Keratinocyte (primary cell): ENCODE data around the gene NPTX2. TPM values are rescaled to one million over a fixed set of nuclear protein-coding genes. Genes with fewer than 3 reads are reported as not detected.

Source experiments
- DNase-seq: peaks from one replicate; pipeline ENCODE4 v3.0.0-alpha.2; 2011; ENCODE audit warnings: low read depth, missing footprints, low spot score
- FAIRE-seq: peaks from 2 replicates; lab custom pipeline; 2011; peaks lifted over from hg19 to GRCh38; lab: Jason Lieb, UNC
- H2AFZ ChIP-seq: 2 replicates; pipeline ENCODE4 v1.6.0; 2012; ENCODE audit warnings: low read length, control low read depth, inconsistent platforms; ENCODE audit not compliant: control insufficient read depth
- H3K27ac ChIP-seq: 2 replicates; pipeline ENCODE4 v1.5.1; 2011; ENCODE audit warnings: low read length; ENCODE audit not compliant: control insufficient read depth, insufficient read depth
- H3K27me3 ChIP-seq: 3 replicates; pipeline ENCODE4 v1.6.0; 2011; ENCODE audit warnings: low read length; ENCODE audit not compliant: control insufficient read depth, insufficient read depth; ENCODE audit errors: extremely low read depth
- H3K36me3 ChIP-seq, 2 experiments: 2 replicates in 1 of 2; 3 replicates in 1 of 2; pipeline ENCODE4 v1.5.1; 2011; ENCODE audit warnings: low read length in 2 of 2, mild to moderate bottlenecking in 1 of 2; ENCODE audit not compliant: control insufficient read depth in 2 of 2, insufficient read depth in 2 of 2; ENCODE audit errors: extremely low read depth in 1 of 2
- H3K4me1 ChIP-seq: 3 replicates; pipeline ENCODE4 v1.5.1; 2011; ENCODE audit warnings: low read length; ENCODE audit not compliant: control insufficient read depth, insufficient read depth; ENCODE audit errors: extremely low read depth
- H3K4me2 ChIP-seq: 3 replicates; pipeline ENCODE4 v1.6.0; 2011; ENCODE audit warnings: low read depth, low read length; ENCODE audit not compliant: control insufficient read depth, insufficient read depth; ENCODE audit errors: extremely low read depth
- H3K4me3 ChIP-seq, 3 experiments: fragments of 200-600 bp in 1 of 3; sonication (generic) in 1 of 3; 2 replicates in 2 of 3; 3 replicates in 1 of 3; pipeline ENCODE4 v1.5.1; 2011 to 2016; ENCODE audit warnings: low read length in 3 of 3, mild to moderate bottlenecking in 3 of 3, control low read depth in 2 of 3, inconsistent platforms in 1 of 3, low read depth in 1 of 3, mixed read lengths in 1 of 3, mixed run types in 1 of 3, moderate library complexity in 1 of 3; ENCODE audit not compliant: control insufficient read depth in 2 of 3, insufficient read depth in 2 of 3; ENCODE audit errors: extremely low read depth in 1 of 3
- H3K79me2 ChIP-seq: 2 replicates; pipeline ENCODE4 v1.6.0; 2012; ENCODE audit warnings: low read length; ENCODE audit not compliant: control insufficient read depth, insufficient read depth
- H3K9ac ChIP-seq: 3 replicates; pipeline ENCODE4 v1.6.0; 2011; ENCODE audit warnings: low read length; ENCODE audit not compliant: control insufficient read depth, insufficient read depth; ENCODE audit errors: extremely low read depth
- H3K9me1 ChIP-seq: 3 replicates; pipeline ENCODE4 v1.6.0; 2011; ENCODE audit warnings: low read length; ENCODE audit not compliant: control insufficient read depth, insufficient read depth; ENCODE audit errors: extremely low read depth
- H3K9me3 ChIP-seq: 2 replicates; pipeline ENCODE4 v1.5.1; 2012; ENCODE audit warnings: low read depth, low read length; ENCODE audit not compliant: control insufficient read depth
- H4K20me1 ChIP-seq: 3 replicates; pipeline ENCODE4 v1.6.0; 2011; ENCODE audit warnings: low read length; ENCODE audit not compliant: control insufficient read depth, insufficient read depth; ENCODE audit errors: extremely low read depth
- CTCF ChIP-seq, 3 experiments: IDR thresholded peaks in 1 of 3; conservative IDR thresholded peaks in 1 of 3; optimal IDR thresholded peaks in 1 of 3; 2 replicates in 2 of 3; 3 replicates in 1 of 3; pipeline versions ENCODE3 to v1.5.1; 2011; ENCODE audit warnings: low read length in 3 of 3, mild to moderate bottlenecking in 3 of 3, moderate library complexity in 2 of 3, control low read depth in 1 of 3, inconsistent platforms in 1 of 3; ENCODE audit not compliant: insufficient read depth in 2 of 3; ENCODE audit errors: extremely low read depth in 1 of 3
- EZH2 ChIP-seq: IDR thresholded peaks from one replicate; pipeline ENCODE4 v1.6.1; 2012; ENCODE audit warnings: inconsistent platforms, mild to moderate bottlenecking, low read length, moderate library complexity
- dilution Hi-C: fragments of 300-500 bp; cut with MboI; formaldehyde crosslinking; loops from one replicate; pipeline ENCODE4 v1.7.0; 2020; ENCODE audit warnings: low sequenced_read_pairs; ENCODE audit not compliant: extremely low pct_ligation_motif_present
- polyA plus RNA-seq, 5 experiments: library from polyadenylated mRNA; depleted of rRNA in 3 of 5; stranded (reverse) in 3 of 5; stranded (forward) in 1 of 5; unstranded in 1 of 5; fragments of >200 nt; gene quantifications; 1 replicate in 1 of 5; 2 replicates in 3 of 5; 3 replicates in 1 of 5; pipeline versions ENCODE4 v1.2.1 to v1.2.3, GENCODE V29; 2011 to 2012; ENCODE audit warnings: missing spikeins in 2 of 5, low read depth in 1 of 5, low replicate concordance in 1 of 5

NPTX2 gene
- polyA plus RNA-seq, 1 donor (not counting 4 experiments of a cell fraction or from before 2014, with no cell fraction given), result not detected

- no peaks in the 10 kb centered on the region for H4K20me1 ChIP-seq
- H3K27me3 ChIP-seq, result no peaks in the 10 kb centered on the region
- no peak overlapping the region for H3K9ac ChIP-seq
- TF ChIP-seq EZH2 (no peak), CTCF (optimal IDR thresholded peaks at IDR 0.05 in 1 of 3, IDR thresholded peaks at IDR 0.05 in 1 of 3, conservative IDR thresholded peaks at IDR 0.05 in 1 of 3; ENCODE audit: extremely low read depth in 1 of 3, insufficient read depth in 2 of 3, low read length in 3 of 3) (no peak)
- H3K4me3 ChIP-seq, result no peak overlapping the region
- DNase-seq, result no peak
- H3K27ac ChIP-seq, result no peak overlapping the region
- no peaks in the 10 kb centered on the region for H3K9me3 ChIP-seq
- H3K79me2 ChIP-seq, result no peaks in the 10 kb centered on the region
- no peak overlapping the region for H3K4me2 ChIP-seq
- H3K4me1 ChIP-seq, result no peaks in the 10 kb centered on the region
- FAIRE-seq, result no peak
- dilution Hi-C loops, result no loop called here
- no peaks in the 10 kb centered on the region for H3K36me3 ChIP-seq
- no peak overlapping the region for H2AFZ ChIP-seq
- H3K9me1 ChIP-seq, result no peaks in the 10 kb centered on the region
Measured at GRCh38 chr7:98670186-98670585, 53.1 kb downstream of the NPTX2 start.

GRCh38 chr7:98671733-98672331, 54.7 kb downstream of the NPTX2 start:
- Histone ChIP-seq H3K36me3 (no peaks in the 10 kb centered on the region), H3K4me3 (no peak overlapping the region), H3K9me1 (no peaks in the 10 kb centered on the region), H3K4me1 (no peaks in the 10 kb centered on the region), H2AFZ (no peak overlapping the region), H3K9me3 (no peaks in the 10 kb centered on the region), H3K27me3 (no peaks in the 10 kb centered on the region), H3K9ac (no peak overlapping the region), H3K27ac (no peak overlapping the region), H3K79me2 (no peaks in the 10 kb centered on the region), H3K4me2 (no peak overlapping the region), H4K20me1 (no peaks in the 10 kb centered on the region)
- no peak for DNase-seq
- FAIRE-seq, result no peak
- dilution Hi-C loops, result no loop called here
- TF ChIP-seq EZH2 (no peak), CTCF (optimal IDR thresholded peaks at IDR 0.05 in 1 of 3, IDR thresholded peaks at IDR 0.05 in 1 of 3, conservative IDR thresholded peaks at IDR 0.05 in 1 of 3; ENCODE audit: extremely low read depth in 1 of 3, insufficient read depth in 2 of 3, low read length in 3 of 3) (no peak)
